Activated T-cell treated with anti-CD3 and anti-CD28 coated beads, Interleukin-2, amount 50 U/mL, for 1 hour (primary cell): Measurements from ENCODE around the gene CDH18.

Source experiments
- DNase-seq: peaks from one replicate; pipeline ENCODE4 v3.0.0-alpha.2; 2020

The CDH18 gene

GRCh38 chr5:19577882-19578281, 410.1 kb downstream of the CDH18 start:
- DNase-seq, result no peak

GRCh38 chr5:19568004-19568403, 420.0 kb downstream of the CDH18 start:
- DNase-seq, result no peak

DNA sequence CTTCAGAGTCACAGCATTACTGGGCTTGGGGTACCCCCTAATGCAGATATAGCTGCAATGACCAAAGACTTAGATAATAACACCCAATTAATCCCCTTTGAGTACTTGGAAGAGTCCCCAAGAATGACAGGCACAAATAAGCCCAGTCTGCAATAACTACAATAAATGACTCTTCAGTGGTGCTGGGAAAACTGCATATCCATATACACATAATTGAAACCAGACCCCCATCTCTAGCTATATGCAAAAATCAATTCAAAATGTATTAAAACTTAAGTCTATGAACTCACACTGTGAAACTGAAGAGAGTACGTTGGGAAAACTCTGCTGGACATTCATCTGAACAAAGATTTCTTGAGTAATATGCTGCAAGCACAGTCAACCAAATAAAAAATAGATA, 422.5 kb downstream of the CDH18 start:
- no peak for DNase-seq

- no peak for DNase-seq
These were observed 424.0 kb downstream of the CDH18 start for GRCh38 chr5:19564036-19564435.

- no peak for DNase-seq
These were observed 432.1 kb downstream of the CDH18 start for GRCh38 chr5:19555876-19556275.

- DNase-seq, result no peak
These were observed 432.6 kb downstream of the CDH18 start for GRCh38 chr5:19555436-19555835.

GRCh38 chr5:19554524-19554923, 433.5 kb downstream of the CDH18 start:
- no peak for DNase-seq

GRCh38 chr5:19547640-19548039, 440.4 kb downstream of the CDH18 start:
- no peak for DNase-seq

DNA sequence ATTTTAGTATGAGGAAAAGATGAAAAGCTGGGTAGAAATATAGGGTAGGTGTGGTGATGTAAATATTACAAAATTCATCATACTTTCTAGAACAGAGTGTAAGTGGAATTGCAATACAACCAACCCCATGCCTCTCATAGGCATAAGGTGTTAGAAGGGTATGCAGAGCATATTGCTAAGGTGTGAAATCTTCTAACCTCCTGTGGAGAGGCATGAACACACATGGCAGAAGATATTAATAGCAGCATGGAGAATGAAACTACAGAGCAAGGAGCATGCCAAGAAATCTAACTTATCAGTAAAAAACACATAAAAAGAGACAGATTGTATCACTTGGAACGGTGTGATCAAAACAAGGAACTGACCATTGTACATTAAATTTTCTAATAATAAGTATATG, 441.5 kb downstream of the CDH18 start:
- DNase-seq, result no peak

DNA sequence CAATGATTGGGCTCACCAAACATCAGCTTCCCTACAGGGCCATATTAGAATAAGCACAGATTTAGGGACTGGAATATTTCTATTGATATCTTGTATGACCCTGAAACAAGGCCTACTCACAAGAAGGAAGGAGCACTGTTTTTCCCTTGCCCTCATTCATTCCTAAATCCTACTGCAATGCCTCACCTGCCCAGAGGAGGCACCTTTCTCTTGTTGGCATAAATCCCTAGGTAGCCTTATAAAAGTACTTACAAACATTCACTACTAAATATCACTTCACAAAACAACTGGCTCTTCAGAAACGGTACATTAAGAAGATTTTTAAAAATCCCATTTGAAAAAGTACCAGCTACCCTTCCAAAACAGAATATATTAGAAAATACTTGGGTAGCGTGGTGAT, 449.4 kb downstream of the CDH18 start:
- DNase-seq, result no peak

GRCh38 chr5:19536387-19536786, 451.6 kb downstream of the CDH18 start:
- no peak for DNase-seq

DNA sequence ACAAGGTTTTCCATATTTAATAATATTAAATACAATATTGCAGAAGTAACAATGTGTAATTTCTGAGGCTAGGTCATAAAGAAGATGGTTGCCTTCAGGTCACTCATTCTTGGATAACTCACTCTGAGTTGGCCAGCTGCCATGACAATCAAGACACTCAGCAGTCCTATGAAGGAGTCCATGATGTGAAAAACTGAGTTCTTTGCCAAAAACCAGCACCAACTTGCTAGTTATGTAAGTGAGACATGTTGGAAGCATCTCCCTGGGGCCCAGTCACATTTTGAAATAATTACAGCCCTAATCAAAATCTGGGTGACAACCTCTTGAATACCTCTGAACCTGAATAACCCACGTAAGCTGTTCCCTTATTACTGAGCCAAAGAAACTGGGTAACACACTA, 453.2 kb downstream of the CDH18 start:
- no peak for DNase-seq

GRCh38 chr5:19532936-19533335, 455.1 kb downstream of the CDH18 start:
- DNase-seq, result no peak

GRCh38 chr5:19531374-19531952, 456.5 kb downstream of the CDH18 start:
- DNase-seq, result no peak

DNA sequence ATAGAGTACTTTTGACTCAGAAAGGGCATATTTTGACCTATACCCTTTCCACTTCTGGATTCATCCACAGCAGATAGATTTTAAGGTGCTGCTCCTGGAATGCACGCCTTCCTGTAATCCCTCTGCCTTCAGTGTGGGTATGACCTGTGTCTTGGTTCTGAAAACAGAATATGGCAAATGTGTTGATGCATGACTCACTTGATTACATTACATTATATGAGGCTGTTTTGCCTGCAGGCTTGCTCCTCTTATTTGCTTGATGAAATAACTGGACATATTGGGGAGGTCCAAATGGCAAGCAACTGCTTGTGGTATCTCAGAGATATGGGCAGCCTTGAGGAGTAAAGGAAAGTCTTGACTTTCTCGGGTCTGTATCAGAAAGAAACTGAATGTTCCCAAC, 468.6 kb downstream of the CDH18 start:
- DNase-seq, result no peak

DNA sequence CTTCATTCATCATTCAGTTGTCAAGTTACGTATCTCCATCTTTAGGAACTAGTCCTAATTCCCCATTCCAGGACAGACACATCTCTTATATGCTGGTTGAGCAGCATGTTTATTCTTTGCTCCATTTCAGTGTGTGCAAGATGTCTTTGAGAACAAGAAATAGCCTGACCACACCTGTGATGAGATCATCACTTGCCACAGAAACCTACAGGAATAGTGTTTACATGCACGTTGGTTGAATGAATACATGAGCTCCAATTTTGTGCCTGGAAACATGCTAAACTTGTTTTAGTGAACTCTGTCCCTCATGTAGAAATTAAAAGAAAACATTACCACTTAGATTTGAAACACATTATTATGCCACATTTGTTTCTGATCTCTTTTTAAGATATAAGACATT, 489.1 kb downstream of the CDH18 start:
- DNase-seq, result no peak

- no peak for DNase-seq
These were observed 490.7 kb downstream of the CDH18 start for GRCh38 chr5:19497229-19497815.

DNA sequence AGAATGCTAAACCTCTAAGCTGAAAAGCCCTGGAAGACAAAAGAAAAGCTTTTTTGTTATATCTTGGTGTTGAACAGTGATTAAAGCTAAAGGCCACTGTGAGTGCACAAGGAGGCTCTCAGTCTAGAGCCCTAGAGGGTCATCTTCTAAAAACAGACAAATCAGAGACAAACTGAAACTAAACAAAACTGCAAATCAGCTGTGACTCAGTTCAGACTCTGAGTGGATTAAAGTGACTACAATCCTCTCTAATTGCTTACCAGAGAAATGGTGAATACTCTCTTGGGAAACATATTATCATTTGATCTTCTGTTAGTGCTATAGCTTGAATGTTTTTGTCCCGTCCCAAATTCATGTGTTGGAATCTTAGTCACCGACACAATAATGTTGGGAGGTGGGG, 491.9 kb downstream of the CDH18 start:
- no peak for DNase-seq

GRCh38 chr5:19492861-19493260, 495.1 kb downstream of the CDH18 start:
- no peak for DNase-seq

DNA sequence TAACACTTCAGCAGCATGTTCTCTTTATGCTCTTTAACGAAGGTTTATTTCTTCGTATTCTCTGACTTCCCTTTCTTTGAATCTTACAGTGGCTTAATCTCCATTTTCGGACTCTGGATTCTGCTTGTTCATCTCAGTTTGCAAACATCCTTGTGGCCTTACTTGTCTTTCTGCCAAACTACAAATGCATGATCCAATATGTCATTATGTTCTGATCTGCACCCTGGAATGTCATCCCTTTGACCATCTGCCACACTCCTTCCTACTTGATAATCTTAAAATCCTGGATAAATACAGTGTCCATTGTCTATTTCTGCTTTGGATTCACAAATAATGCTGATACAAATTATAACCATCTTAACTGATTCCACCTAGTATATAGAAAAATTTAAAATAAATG, 499.2 kb downstream of the CDH18 start:
- no peak for DNase-seq

DNA sequence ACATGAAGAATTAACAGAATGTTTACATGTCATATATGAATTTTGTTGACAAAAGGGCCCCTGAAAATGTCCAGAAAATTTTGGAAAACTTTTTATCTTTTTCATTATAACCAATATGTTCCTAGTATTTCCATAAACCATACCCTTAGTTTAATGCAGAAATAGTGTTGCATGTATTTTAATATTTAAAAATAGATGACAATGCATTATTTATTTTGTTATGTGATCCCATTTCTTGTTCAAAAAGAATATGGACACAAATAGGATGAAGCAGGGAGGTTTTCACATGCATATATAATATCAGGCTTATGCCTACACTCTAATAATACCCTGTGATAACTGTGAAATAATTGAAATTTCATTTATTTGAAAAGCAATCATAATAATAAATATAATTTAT, 500.5 kb downstream of the CDH18 start:
- no peak for DNase-seq

GRCh38 chr5:19479562-19479961, 508.4 kb downstream of the CDH18 start:
- DNase-seq, result no peak

DNA sequence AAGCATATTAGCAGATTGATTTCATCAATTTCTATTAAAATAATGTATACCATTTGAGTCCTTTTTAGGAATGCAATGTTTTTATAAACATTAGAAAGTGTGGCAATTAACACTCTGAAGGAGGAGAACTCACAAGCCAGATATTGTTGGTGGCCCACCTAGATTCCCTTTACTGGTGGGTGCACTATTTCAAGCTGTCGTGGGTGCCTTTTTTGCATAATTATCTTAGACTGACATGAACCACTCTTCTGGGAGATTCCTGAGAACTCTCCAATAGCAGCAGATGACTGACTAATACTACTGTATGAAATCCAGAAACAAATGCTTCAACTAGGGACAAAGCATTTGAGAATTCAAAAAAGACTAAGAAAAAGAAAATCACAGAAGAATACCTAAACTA, 526.0 kb downstream of the CDH18 start:
- no peak for DNase-seq

- no peak for DNase-seq
These were observed 563.5 kb downstream of the CDH18 start for GRCh38 chr5:19424506-19424905.
